ENCODE measurements around the gene AZGP1.
"Not testable (repeated sequence)": the region's sequence is repeated elsewhere in the genome, so short reads cannot be mapped to it uniquely, and the experiment has no call there.

Gene AZGP1

GRCh38 chr7:99955247-99955646 lies 20.6 kb downstream of the AZGP1 start:
- TF ChIP-seq CTCF (conservative IDR thresholded peaks at IDR 0.05; ENCODE audit: low read length): no peak
- no peak overlapping the region for H3K4me3 ChIP-seq (ENCODE audit: low read length)
- no peak for DNase-seq (ENCODE audit: low read depth)

GRCh38 chr7:99954643-99955042 lies 21.2 kb downstream of the AZGP1 start:
- not testable (repeated sequence) for DNase-seq (ENCODE audit: low read depth); H3K4me3 ChIP-seq (ENCODE audit: low read length)

GRCh38 chr7:99953649-99954048 lies 22.2 kb downstream of the AZGP1 start:
- H3K4me3 ChIP-seq (ENCODE audit: low read length): no peak overlapping the region
- peak; percentile 88 for DNase-seq (ENCODE audit: low read depth)
- no peak for TF ChIP-seq CTCF (conservative IDR thresholded peaks at IDR 0.05; ENCODE audit: low read length)

- not testable (repeated sequence) for DNase-seq (ENCODE audit: low read depth); H3K4me3 ChIP-seq (ENCODE audit: low read length)
Measured at GRCh38 chr7:99952649-99953048, 23.2 kb downstream of the AZGP1 start.

GRCh38 chr7:99950819-99951218 lies 25.0 kb downstream of the AZGP1 start:
- H3K4me3 ChIP-seq (ENCODE audit: low read length); DNase-seq (ENCODE audit: low read depth): not testable (repeated sequence)

- peak; percentile 13 for DNase-seq (ENCODE audit: low read depth)
- peak; percentile 52 for TF ChIP-seq CTCF (conservative IDR thresholded peaks at IDR 0.05; ENCODE audit: low read length)
- H3K4me3 ChIP-seq (ENCODE audit: low read length): no peak overlapping the region
Measured at GRCh38 chr7:99949645-99950228, 26.1 kb downstream of the AZGP1 start.

GRCh38 chr7:99947608-99948007 lies 28.2 kb downstream of the AZGP1 start:
- DNase-seq (ENCODE audit: low read depth): no peak
- TF ChIP-seq CTCF (conservative IDR thresholded peaks at IDR 0.05; ENCODE audit: low read length): no peak
- no peak overlapping the region for H3K4me3 ChIP-seq (ENCODE audit: low read length)

- no peak for TF ChIP-seq CTCF (conservative IDR thresholded peaks at IDR 0.05; ENCODE audit: low read length)
- DNase-seq (ENCODE audit: low read depth): no peak
- H3K4me3 ChIP-seq (ENCODE audit: low read length): no peak overlapping the region
Measured at GRCh38 chr7:99944497-99945070, 31.2 kb downstream of the AZGP1 start.

All from AG10803 (cell line).